SK-N-SH treated with all-trans-retinoic acid at 6 μM for 48 hours (cell line): ENCODE data around the gene RAPGEF5.

Experiments used
- ATAC-seq: fragments of 200-7000 bp; cut with Tn5 transposase; 3 replicates; pipeline ENCODE4 v1.9.1; 2020; ENCODE audit warnings: mild to moderate bottlenecking, moderate library complexity
- ARNTL ChIP-seq: fragments of 450-650 bp; formaldehyde crosslinking; IDR thresholded peaks from 2 replicates; pipeline ENCODE4 v1.5.0; 2020; ENCODE audit warnings: low read depth, mild to moderate bottlenecking, moderate library complexity, borderline replicate concordance
- BACH2 ChIP-seq: fragments of 250-450 bp; sonication (Bioruptor Pico); IDR thresholded peaks from 2 replicates; pipeline ENCODE4 v1.9.0; 2021; ENCODE audit warnings: mild to moderate bottlenecking, borderline replicate concordance
- CSDC2 ChIP-seq: fragments of 250-450 bp; sonication (Bioruptor Pico); IDR thresholded peaks from 2 replicates; pipeline ENCODE4 v1.5.0; 2020; ENCODE audit warnings: mild to moderate bottlenecking, moderate library complexity
- ESRRG ChIP-seq: fragments of 250-450 bp; sonication (Bioruptor Pico); IDR thresholded peaks from 2 replicates; pipeline ENCODE4 v1.6.1; 2021; ENCODE audit warnings: mild to moderate bottlenecking
- GLIS3 ChIP-seq: fragments of 250-450 bp; sonication (Bioruptor Pico); IDR thresholded peaks from 2 replicates; pipeline ENCODE4 v1.5.0; 2020; ENCODE audit warnings: mild to moderate bottlenecking, moderate library complexity
- ISL1 ChIP-seq: fragments of 250-450 bp; sonication (Bioruptor Pico); IDR thresholded peaks from 2 replicates; pipeline ENCODE4 v2.1.2; 2022; ENCODE audit warnings: mild to moderate bottlenecking, moderate library complexity
- RARB ChIP-seq: fragments of 250-450 bp; sonication (Bioruptor Pico); IDR thresholded peaks from 2 replicates; pipeline ENCODE4 v1.8.0; 2021; ENCODE audit warnings: mild to moderate bottlenecking, moderate library complexity
- SNAI2 ChIP-seq: fragments of 250-450 bp; sonication (Bioruptor Pico); IDR thresholded peaks from 2 replicates; pipeline ENCODE4 v1.5.0; 2020; ENCODE audit warnings: mild to moderate bottlenecking, moderate library complexity
- TCF4 ChIP-seq: fragments of 250-450 bp; sonication (Bioruptor Pico); IDR thresholded peaks from 2 replicates; pipeline ENCODE4 v1.8.0; 2021; ENCODE audit warnings: mild to moderate bottlenecking, moderate library complexity, borderline replicate concordance
- TOX ChIP-seq: fragments of 250-450 bp; sonication (Bioruptor Pico); IDR thresholded peaks from 2 replicates; pipeline ENCODE4 v1.8.0; 2021; ENCODE audit warnings: mild to moderate bottlenecking, moderate library complexity, borderline replicate concordance
- ZC3H10 ChIP-seq: fragments of 250-450 bp; sonication (Bioruptor Pico); IDR thresholded peaks from 2 replicates; pipeline ENCODE4 v1.5.1; 2021; ENCODE audit warnings: mild to moderate bottlenecking, moderate library complexity
- ZFP3 ChIP-seq: fragments of 250-450 bp; sonication (Bioruptor Pico); IDR thresholded peaks from 2 replicates; pipeline ENCODE4 v1.5.0; 2020; ENCODE audit warnings: mild to moderate bottlenecking, moderate library complexity
- ZFP30 ChIP-seq: fragments of 450-650 bp; formaldehyde crosslinking; IDR thresholded peaks from 2 replicates; pipeline ENCODE4 v1.5.0; 2022; ENCODE audit warnings: mild to moderate bottlenecking, moderate library complexity
- ZNF70 ChIP-seq: fragments of 450-650 bp; formaldehyde crosslinking; IDR thresholded peaks from 2 replicates; pipeline ENCODE4 v1.5.0; 2020; ENCODE audit warnings: mild to moderate bottlenecking, moderate library complexity
- ZNF8 ChIP-seq: fragments of 450-650 bp; formaldehyde crosslinking; IDR thresholded peaks from 2 replicates; pipeline ENCODE4 v1.5.0; 2020; ENCODE audit warnings: mild to moderate bottlenecking, moderate library complexity
- TF ChIP-seq, protein P1 (sequence below): fragments of 250-450 bp; sonication (Bioruptor Pico); IDR thresholded peaks from 2 replicates; pipeline ENCODE4 v1.5.1; 2020; ENCODE audit warnings: low read depth, mild to moderate bottlenecking, moderate library complexity
- TF ChIP-seq, protein P2 (sequence below): fragments of 250-450 bp; sonication (Bioruptor Pico); IDR thresholded peaks from 2 replicates; pipeline ENCODE4 v1.8.0; 2021; ENCODE audit warnings: low read depth, mild to moderate bottlenecking, moderate library complexity, borderline replicate concordance
- TF ChIP-seq, protein P3 (sequence below): fragments of 250-450 bp; sonication (Bioruptor Pico); IDR thresholded peaks from 2 replicates; pipeline ENCODE4 v1.8.0; 2020; ENCODE audit warnings: mild to moderate bottlenecking, moderate library complexity, borderline replicate concordance
- TF ChIP-seq, protein P4 (sequence below): fragments of 250-450 bp; sonication (Bioruptor Pico); IDR thresholded peaks from 2 replicates; pipeline ENCODE4 v1.5.0; 2020; ENCODE audit warnings: mild to moderate bottlenecking, moderate library complexity

The RAPGEF5 gene

DNA sequence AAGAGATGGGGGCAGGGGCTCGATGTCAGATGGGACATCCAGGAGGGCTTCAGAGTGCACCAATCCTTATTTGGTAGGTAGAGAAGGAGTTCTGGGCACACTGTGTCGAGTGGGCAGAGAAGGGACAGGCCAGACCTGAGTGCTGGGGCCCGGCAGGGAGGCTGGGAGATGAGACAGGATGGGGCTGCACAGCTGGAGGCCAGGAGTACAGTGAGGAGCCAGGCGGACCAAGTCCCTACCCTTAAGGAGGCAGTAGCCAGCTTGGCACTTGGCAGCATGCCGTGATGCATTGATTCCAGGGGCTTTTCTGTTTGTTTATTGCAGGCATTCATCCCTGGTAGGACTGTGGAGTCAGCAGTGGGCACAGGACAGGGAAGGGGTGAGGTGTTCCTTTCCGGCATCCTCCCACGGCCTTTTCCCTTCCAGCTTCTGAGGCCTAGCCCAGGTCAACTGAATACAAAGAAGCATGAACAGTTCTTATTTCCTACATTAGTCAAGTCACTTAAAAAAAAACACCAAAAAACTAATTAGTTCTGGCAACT is 242.4 kb downstream of the RAPGEF5 start (continued):
- TF ChIP-seq, protein P1, sequence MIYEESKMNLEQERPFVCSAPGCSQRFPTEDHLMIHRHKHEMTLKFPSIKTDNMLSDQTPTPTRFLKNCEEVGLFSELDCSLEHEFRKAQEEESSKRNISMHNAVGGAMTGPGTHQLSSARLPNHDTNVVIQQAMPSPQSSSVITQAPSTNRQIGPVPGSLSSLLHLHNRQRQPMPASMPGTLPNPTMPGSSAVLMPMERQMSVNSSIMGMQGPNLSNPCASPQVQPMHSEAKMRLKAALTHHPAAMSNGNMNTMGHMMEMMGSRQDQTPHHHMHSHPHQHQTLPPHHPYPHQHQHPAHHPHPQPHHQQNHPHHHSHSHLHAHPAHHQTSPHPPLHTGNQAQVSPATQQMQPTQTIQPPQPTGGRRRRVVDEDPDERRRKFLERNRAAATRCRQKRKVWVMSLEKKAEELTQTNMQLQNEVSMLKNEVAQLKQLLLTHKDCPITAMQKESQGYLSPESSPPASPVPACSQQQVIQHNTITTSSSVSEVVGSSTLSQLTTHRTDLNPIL (CRISPR knock-in tag), result no peak
- TF ChIP-seq ZFP3 (CRISPR knock-in tag), result no peak
- no peak for TF ChIP-seq ZFP30 (CRISPR knock-in tag)
- TF ChIP-seq TCF4 (CRISPR knock-in tag), result no peak
- TF ChIP-seq ISL1 (CRISPR knock-in tag), result no peak

DNA sequence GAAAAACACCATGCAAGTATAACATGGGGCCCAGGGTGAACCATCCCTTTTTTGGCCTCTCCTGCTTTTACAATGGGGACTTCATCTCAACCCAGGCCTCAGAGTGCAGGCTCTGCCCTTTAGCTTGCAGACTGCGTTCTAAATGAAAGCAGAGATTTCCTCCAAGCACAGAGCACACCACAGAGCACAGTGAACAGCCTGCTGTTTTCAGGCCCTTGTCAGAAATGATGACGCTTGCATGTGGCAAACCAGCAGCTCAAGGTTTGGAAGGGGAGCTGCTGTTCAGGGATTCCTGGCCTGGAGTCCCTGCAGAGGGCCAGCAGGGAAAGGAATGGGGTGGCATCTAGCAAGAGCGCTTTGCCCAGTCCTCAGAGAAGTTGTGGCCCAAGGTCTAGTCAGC is 243.9 kb downstream of the RAPGEF5 start:
- no peak for ATAC-seq
- no peak for TF ChIP-seq ZFP3 (CRISPR knock-in tag)
- no peak for TF ChIP-seq SNAI2 (CRISPR knock-in tag)
- no peak for TF ChIP-seq RARB (CRISPR knock-in tag)
- TF ChIP-seq, protein P2, sequence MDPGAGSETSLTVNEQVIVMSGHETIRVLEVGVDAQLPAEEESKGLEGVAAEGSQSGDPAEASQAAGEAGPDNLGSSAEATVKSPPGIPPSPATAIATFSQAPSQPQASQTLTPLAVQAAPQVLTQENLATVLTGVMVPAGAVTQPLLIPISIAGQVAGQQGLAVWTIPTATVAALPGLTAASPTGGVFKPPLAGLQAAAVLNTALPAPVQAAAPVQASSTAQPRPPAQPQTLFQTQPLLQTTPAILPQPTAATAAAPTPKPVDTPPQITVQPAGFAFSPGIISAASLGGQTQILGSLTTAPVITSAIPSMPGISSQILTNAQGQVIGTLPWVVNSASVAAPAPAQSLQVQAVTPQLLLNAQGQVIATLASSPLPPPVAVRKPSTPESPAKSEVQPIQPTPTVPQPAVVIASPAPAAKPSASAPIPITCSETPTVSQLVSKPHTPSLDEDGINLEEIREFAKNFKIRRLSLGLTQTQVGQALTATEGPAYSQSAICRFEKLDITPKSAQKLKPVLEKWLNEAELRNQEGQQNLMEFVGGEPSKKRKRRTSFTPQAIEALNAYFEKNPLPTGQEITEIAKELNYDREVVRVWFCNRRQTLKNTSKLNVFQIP (CRISPR knock-in tag), result no peak
- no peak for TF ChIP-seq GLIS3 (CRISPR knock-in tag)

DNA sequence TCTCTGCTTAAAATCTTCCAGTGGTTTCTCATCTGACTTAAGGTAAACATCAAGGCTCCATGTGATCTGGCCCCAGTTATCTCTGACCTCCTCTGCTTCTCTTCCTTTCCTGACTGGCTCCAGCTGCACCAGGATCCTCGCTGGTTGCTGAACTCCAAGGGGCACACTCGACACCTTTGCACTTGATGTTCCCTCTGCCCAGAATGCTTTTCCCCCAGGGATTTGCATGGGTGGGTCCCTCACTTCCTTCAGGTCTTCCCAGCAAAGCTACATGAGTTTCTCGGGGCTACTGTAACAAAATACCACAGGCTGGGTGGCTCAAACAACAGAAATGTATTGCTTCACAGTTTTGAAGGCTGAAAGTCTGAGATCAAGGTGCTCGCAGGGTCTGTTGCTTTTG is 245.3 kb downstream of the RAPGEF5 start:
- ATAC-seq, result no peak
- TF ChIP-seq ZFP3 (CRISPR knock-in tag) (no peak), ISL1 (CRISPR knock-in tag) (no peak), ZNF8 (CRISPR knock-in tag) (no peak), ARNTL (no peak), ZNF70 (CRISPR knock-in tag) (no peak), TCF4 (CRISPR knock-in tag) (no peak), SNAI2 (CRISPR knock-in tag) (no peak), BACH2 (CRISPR knock-in tag) (no peak), GLIS3 (CRISPR knock-in tag) (no peak), ZC3H10 (CRISPR knock-in tag) (no peak), ZFP30 (CRISPR knock-in tag) (no peak), RARB (CRISPR knock-in tag) (no peak), TOX (CRISPR knock-in tag) (no peak), CSDC2 (CRISPR knock-in tag) (no peak)
- TF ChIP-seq, protein P3, sequence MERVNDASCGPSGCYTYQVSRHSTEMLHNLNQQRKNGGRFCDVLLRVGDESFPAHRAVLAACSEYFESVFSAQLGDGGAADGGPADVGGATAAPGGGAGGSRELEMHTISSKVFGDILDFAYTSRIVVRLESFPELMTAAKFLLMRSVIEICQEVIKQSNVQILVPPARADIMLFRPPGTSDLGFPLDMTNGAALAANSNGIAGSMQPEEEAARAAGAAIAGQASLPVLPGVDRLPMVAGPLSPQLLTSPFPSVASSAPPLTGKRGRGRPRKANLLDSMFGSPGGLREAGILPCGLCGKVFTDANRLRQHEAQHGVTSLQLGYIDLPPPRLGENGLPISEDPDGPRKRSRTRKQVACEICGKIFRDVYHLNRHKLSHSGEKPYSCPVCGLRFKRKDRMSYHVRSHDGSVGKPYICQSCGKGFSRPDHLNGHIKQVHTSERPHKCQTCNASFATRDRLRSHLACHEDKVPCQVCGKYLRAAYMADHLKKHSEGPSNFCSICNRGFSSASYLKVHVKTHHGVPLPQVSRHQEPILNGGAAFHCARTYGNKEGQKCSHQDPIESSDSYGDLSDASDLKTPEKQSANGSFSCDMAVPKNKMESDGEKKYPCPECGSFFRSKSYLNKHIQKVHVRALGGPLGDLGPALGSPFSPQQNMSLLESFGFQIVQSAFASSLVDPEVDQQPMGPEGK (CRISPR knock-in tag), result no peak
- TF ChIP-seq, protein P1 (CRISPR knock-in tag), result no peak
- TF ChIP-seq, all 23 proteins: peak for 0

DNA sequence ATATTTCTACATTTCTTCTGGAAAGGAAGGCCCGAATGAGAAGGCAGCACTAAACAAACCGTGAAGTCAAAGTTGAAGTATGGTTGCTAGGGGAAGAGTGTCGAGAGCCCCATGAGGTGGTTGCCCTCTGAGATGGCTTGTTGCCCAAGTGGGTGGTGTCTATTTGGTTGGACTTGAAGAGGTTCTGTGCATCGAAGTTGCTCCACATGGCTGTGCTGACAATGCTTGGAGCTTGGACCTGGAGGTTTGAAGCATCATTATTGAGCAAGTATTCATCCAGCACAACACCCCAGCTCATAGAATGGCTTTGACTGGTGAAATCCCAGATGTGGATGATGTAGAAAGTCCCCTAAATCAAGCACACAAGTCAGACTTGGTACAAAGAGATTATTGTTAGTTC is 246.1 kb downstream of the RAPGEF5 start:
- no peak for TF ChIP-seq CSDC2 (CRISPR knock-in tag)
- TF ChIP-seq, all 23 proteins: peak for 0
- no peak for ATAC-seq

DNA sequence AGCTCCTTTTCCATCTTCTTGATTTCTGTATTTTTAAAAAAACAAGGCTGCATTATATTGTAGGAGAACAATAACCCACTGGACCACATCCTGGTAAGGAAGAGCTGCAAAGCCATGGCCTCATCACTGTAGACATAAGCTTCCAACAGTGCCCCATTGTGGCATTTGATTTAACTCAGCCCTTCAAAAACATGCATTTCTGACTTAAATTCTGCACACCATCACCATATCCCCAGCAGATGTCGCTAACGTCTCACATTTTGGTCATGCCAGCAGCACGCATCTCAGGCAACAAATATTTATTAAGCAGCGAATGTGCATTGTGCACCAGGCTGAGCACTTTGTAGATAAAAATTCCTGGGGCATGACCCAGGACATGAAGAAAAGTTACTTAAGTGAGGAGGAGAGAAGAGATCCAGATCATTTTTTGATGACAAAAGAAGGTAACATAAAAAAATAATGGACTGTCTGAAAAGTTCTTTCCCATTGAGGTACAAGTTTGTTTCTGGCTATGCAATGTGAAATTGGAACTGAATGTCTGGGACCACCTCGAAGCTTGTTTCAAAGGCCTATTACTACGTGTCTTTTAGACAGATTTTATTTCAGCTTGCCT is 246.6 kb downstream of the RAPGEF5 start:
- TF ChIP-seq ZNF8 (CRISPR knock-in tag), result no peak
- TF ChIP-seq ESRRG (CRISPR knock-in tag), result no peak
- no peak for TF ChIP-seq ZNF70 (CRISPR knock-in tag)
- peak; percentile 40; the same call in 1 of the 2 replicates for TF ChIP-seq ISL1 (CRISPR knock-in tag)
- ATAC-seq, result peak; percentile 96

DNA sequence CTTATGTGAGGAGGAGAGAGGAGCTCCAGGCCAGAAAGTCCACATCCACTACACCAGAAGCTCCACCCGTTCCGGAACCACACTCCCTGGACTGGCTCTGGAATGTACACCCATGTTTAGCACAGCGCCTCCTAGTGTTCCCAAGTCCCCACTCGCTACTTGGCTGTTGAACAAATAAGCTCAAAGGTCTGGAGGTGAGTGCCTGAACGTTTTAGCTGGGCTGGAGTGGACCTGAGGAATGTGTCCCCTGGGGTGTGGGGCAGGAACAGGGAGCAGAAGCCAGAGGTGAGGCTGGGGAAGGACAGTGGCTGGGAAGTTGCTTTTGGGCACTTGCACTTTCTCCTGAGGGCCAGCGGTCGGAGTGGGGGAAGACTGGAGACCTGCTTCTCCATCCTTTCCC is 247.2 kb downstream of the RAPGEF5 start:
- TF ChIP-seq, protein P4, sequence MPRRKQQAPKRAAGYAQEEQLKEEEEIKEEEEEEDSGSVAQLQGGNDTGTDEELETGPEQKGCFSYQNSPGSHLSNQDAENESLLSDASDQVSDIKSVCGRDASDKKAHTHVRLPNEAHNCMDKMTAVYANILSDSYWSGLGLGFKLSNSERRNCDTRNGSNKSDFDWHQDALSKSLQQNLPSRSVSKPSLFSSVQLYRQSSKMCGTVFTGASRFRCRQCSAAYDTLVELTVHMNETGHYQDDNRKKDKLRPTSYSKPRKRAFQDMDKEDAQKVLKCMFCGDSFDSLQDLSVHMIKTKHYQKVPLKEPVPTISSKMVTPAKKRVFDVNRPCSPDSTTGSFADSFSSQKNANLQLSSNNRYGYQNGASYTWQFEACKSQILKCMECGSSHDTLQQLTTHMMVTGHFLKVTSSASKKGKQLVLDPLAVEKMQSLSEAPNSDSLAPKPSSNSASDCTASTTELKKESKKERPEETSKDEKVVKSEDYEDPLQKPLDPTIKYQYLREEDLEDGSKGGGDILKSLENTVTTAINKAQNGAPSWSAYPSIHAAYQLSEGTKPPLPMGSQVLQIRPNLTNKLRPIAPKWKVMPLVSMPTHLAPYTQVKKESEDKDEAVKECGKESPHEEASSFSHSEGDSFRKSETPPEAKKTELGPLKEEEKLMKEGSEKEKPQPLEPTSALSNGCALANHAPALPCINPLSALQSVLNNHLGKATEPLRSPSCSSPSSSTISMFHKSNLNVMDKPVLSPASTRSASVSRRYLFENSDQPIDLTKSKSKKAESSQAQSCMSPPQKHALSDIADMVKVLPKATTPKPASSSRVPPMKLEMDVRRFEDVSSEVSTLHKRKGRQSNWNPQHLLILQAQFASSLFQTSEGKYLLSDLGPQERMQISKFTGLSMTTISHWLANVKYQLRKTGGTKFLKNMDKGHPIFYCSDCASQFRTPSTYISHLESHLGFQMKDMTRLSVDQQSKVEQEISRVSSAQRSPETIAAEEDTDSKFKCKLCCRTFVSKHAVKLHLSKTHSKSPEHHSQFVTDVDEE (CRISPR knock-in tag), result no peak
- ATAC-seq, result peak; percentile 46
